NOMO-1 (cell line): Measurements from ENCODE around the gene IQCH.
"Not testable (repeated sequence)": the region's sequence is repeated elsewhere in the genome, so short reads cannot be mapped to it uniquely, and the experiment has no call there.

Source experiments
- DNase-seq, 2 experiments: peaks; one replicate each; lab custom pipeline; 2025; ENCODE audit not compliant: unreplicated experiment in 2 of 2; lab: John Stamatoyannopoulos, UW

Gene IQCH

GRCh38 chr15:67433495-67434099 lies 179.0 kb downstream of the IQCH start:
- peak; percentile 6 to 24 for DNase-seq

GRCh38 chr15:67436351-67437250 lies 182.0 kb downstream of the IQCH start:
- not testable (repeated sequence) for DNase-seq

- DNase-seq: no peak
Measured at GRCh38 chr15:67444100-67444499, 189.5 kb downstream of the IQCH start.

GRCh38 chr15:67446449-67446848 lies 191.9 kb downstream of the IQCH start:
- DNase-seq: no peak

- not testable (repeated sequence) for DNase-seq
Measured at GRCh38 chr15:67448372-67448771, 193.8 kb downstream of the IQCH start.

GRCh38 chr15:67453703-67454102 lies 199.1 kb downstream of the IQCH start:
- DNase-seq: not testable (repeated sequence)

- peak; percentile 69 to 78 for DNase-seq
Measured at GRCh38 chr15:67456677-67457529, 202.3 kb downstream of the IQCH start.

- no peak for DNase-seq
Measured at GRCh38 chr15:67458331-67459029, 203.9 kb downstream of the IQCH start.

- DNase-seq: no peak
Measured at GRCh38 chr15:67460521-67460920, 205.9 kb downstream of the IQCH start.

GRCh38 chr15:67461735-67462134 lies 207.1 kb downstream of the IQCH start:
- no peak for DNase-seq

- DNase-seq: no peak
Measured at GRCh38 chr15:67462875-67463274, 208.3 kb downstream of the IQCH start.

- DNase-seq: no peak
Measured at GRCh38 chr15:67463488-67463887, 208.9 kb downstream of the IQCH start.

- DNase-seq: no peak
Measured at GRCh38 chr15:67465196-67465952, 210.8 kb downstream of the IQCH start.

GRCh38 chr15:67468416-67468815 lies 213.8 kb downstream of the IQCH start:
- DNase-seq: no peak

GRCh38 chr15:67469680-67470079 lies 215.1 kb downstream of the IQCH start:
- DNase-seq: no peak

- DNase-seq: no peak
Measured at GRCh38 chr15:67472957-67473356, 218.4 kb downstream of the IQCH start.

- DNase-seq: no peak
Measured at GRCh38 chr15:67474405-67475110, 220.0 kb downstream of the IQCH start.

GRCh38 chr15:67479781-67480505 lies 225.4 kb downstream of the IQCH start:
- no peak for DNase-seq

- no peak for DNase-seq
Measured at GRCh38 chr15:67480741-67481140, 226.2 kb downstream of the IQCH start.
